GM12875 (cell line): ENCODE measurements around the gene CDK2.

Experiments used
- H3K4me3 ChIP-seq: one replicate; pipeline ENCODE4 v1.5.1; 2011; ENCODE audit warnings: low read depth, low read length, control low read depth
- CTCF ChIP-seq: IDR thresholded peaks from 2 replicates; pipeline ENCODE4 v1.5.1; 2011; ENCODE audit warnings: low read depth, mild to moderate bottlenecking, control low read depth, inconsistent platforms, low read length, moderate library complexity, borderline replicate concordance; ENCODE audit not compliant: insufficient read depth

Gene CDK2

GRCh38 chr12:55933169-55933798, 33.3 kb upstream of the CDK2 start:
- no peak overlapping the region for H3K4me3 ChIP-seq
- TF ChIP-seq CTCF, result no peak

- no peak for TF ChIP-seq CTCF
- no peak overlapping the region for H3K4me3 ChIP-seq
These were observed 32.6 kb upstream of the CDK2 start for GRCh38 chr12:55933799-55934742.

DNA sequence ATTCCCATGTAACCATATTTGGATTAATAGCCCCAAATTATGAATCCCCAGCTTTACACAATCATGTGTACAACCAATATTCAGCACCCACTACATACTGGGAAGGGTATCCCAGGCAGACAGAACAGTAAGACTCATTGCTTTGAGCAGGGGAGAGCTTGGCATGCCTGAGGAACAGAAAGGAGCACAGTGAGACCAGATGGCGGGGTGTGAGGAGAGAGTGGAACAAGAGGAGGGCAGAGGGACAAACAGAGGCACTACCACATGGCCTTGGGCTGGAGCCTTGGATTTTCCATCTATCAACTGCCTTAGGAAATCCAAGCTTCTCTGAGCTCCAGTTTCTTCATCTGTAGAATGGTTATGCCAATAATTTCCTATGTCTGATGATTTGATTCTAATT, 31.9 kb upstream of the CDK2 start:
- no peak overlapping the region for H3K4me3 ChIP-seq
- TF ChIP-seq CTCF, result no peak

DNA sequence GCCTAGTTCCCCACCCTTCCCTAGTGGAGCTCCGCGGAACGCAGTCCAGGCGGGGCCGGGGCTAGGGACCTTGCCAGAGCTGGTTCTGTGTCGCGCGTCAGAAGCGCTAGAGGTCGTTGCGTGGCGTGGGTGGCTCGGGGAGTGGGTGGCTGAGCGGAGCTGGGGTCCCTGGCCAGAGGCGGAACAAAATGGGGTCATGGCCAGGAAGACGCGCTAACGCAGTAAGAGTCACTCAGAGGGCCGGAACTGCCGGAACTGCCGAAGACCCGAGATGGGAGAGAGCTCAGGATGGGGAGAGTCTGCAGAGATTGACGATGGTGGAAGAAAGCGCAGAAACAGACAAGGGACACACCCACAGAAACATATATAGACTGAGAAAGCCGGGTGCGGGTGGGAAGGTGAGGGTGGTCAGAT, 30.9 kb upstream of the CDK2 start:
- no peak overlapping the region for H3K4me3 ChIP-seq
- TF ChIP-seq CTCF, result no peak

DNA sequence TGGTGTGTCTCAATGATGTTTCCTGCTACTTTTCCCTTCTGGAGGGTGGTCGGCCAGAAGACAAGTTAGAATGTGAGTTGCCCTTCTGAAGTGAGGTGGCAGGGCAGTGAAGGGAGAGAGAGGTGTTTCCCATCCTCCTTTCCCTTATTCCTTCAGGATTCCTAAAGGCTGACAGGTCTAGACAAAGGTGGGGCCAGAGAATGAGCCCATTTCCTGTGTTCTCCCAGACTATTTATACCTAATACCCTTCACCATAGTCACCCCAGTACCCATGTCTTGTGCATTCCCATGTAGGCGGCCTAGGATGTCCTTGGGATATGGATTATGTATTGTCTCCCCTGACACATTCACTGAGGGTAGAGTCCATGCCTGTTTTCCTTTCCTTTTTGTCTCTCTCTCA, 28.6 kb upstream of the CDK2 start:
- no peak for TF ChIP-seq CTCF
- no peak overlapping the region for H3K4me3 ChIP-seq

- TF ChIP-seq CTCF, result no peak
- no peak overlapping the region for H3K4me3 ChIP-seq
These were observed 27.7 kb upstream of the CDK2 start for GRCh38 chr12:55938826-55939501.
